HepG2 (cell line): Measurements from ENCODE around the gene S100A6. TPM values are rescaled to one million over a fixed set of nuclear protein-coding genes. Genes with fewer than 3 reads are reported as not detected.

ENCODE experiments used
- ATAC-seq: fragments of 200-7000 bp; cut with Tn5 transposase; 3 replicates; pipeline ENCODE4 v1.9.1; 2020; ENCODE audit warnings: mild to moderate bottlenecking, moderate library complexity
- BruUV-seq: library from RNA; stranded (reverse); fragments of 400-500 nt; replicated peaks from 2 replicates; lab custom pipeline; 2021; lab: Mats Ljungman, UMichigan
- CTCF ChIA-PET: fragments of 300-600 bp; formaldehyde crosslinking; extraction: SDS; loops from one replicate; lab custom pipeline; 2021; ENCODE audit warnings: low total read pairs, inconsistent platforms, low intra/inter-chr PET ratio; lab: Yijun Ruan, JAX
- POLR2A ChIA-PET: fragments of 350-600 bp; sonication (Branson Sonifier 250); formaldehyde crosslinking; loops from one replicate; lab custom pipeline; 2020; ENCODE audit warnings: antibody characterized with exemption, inconsistent platforms; lab: Yijun Ruan, JAX
- DNase-seq: peaks from one replicate; pipeline ENCODE4 v3.0.0-alpha.2; 2015; ENCODE audit warnings: low spot score
- FAIRE-seq: peaks from 3 replicates; lab custom pipeline; 2011; peaks lifted over from hg19 to GRCh38; lab: Jason Lieb, UNC
- H2AFZ ChIP-seq: one replicate; pipeline ENCODE4 v1.6.1; 2011; ENCODE audit warnings: low read length, inconsistent platforms
- H3K27ac ChIP-seq: fragments of 300-600 bp; 3 replicates; pipeline ENCODE4 v1.8.0; 2011; ENCODE audit warnings: mixed run types, mild to moderate bottlenecking, mixed read lengths, low read length, inconsistent platforms; ENCODE audit not compliant: insufficient read depth; ENCODE audit errors: extremely low read length
- H3K27me3 ChIP-seq, 2 experiments: fragments of 200-600 bp in 1 of 2; 2 replicates in 1 of 2; 3 replicates in 1 of 2; pipeline versions ENCODE4 v1.6.0 to v1.8.0; 2011; ENCODE audit warnings: low read length in 2 of 2, mild to moderate bottlenecking in 2 of 2, moderate library complexity in 2 of 2, inconsistent platforms in 1 of 2; ENCODE audit not compliant: insufficient read depth in 2 of 2, control insufficient read depth in 1 of 2
- H3K36me3 ChIP-seq, 2 experiments: fragments of 200-600 bp in 1 of 2; replicated peaks in 1 of 2; 2 replicates in 1 of 2; 3 replicates in 1 of 2; pipeline versions ENCODE4 v1.5.1 to v1.8.0; 2011; ENCODE audit warnings: low read length in 2 of 2, inconsistent platforms in 1 of 2; ENCODE audit not compliant: insufficient read depth in 2 of 2, control insufficient read depth in 1 of 2
- H3K4me1 ChIP-seq: 2 replicates; pipeline ENCODE4 v1.5.1; 2012; ENCODE audit warnings: low read length, inconsistent platforms; ENCODE audit not compliant: insufficient read depth
- H3K4me2 ChIP-seq: 2 replicates; pipeline ENCODE4 v1.6.0; 2011; ENCODE audit warnings: low read depth, low read length, inconsistent platforms
- H3K4me3 ChIP-seq, 3 experiments: fragments of 200-600 bp in 1 of 3; sonication (generic), shearing (Covaris generic) in 1 of 3; replicated peaks in 1 of 3; 2 replicates each; pipeline ENCODE4 v1.5.1; 2011 to 2016; ENCODE audit warnings: low read length in 3 of 3, inconsistent platforms in 2 of 3, low read depth in 2 of 3, mild to moderate bottlenecking in 2 of 3, control low read depth in 1 of 3, mixed read lengths in 1 of 3; ENCODE audit not compliant: insufficient read depth in 1 of 3
- H3K79me2 ChIP-seq: one replicate; pipeline ENCODE4 v1.6.1; 2011; ENCODE audit warnings: low read length, inconsistent platforms; ENCODE audit not compliant: insufficient read depth
- H3K9ac ChIP-seq: 2 replicates; pipeline ENCODE4 v1.6.0; 2011; ENCODE audit warnings: mild to moderate bottlenecking, low read depth, low read length, inconsistent platforms; ENCODE audit not compliant: insufficient read depth
- H3K9me3 ChIP-seq: 2 replicates; pipeline ENCODE4 v1.5.1; 2012; ENCODE audit warnings: mild to moderate bottlenecking, low read length
- H4K20me1 ChIP-seq: 2 replicates; pipeline ENCODE4 v1.6.0; 2011; ENCODE audit warnings: inconsistent platforms, mild to moderate bottlenecking, low read length, moderate library complexity; ENCODE audit not compliant: insufficient read depth
- PLRG1 ChIP-seq: fragments of 450-650 bp; conservative IDR thresholded peaks from 2 replicates; pipeline ENCODE4 v1.6.1; 2016
- PTBP1 ChIP-seq: fragments of 200-400 bp; formaldehyde crosslinking; IDR thresholded peaks from 2 replicates; pipeline ENCODE4 v1.6.1; 2018; ENCODE audit warnings: low read length, low read depth; ENCODE audit not compliant: poor library complexity, severe bottlenecking
- SMARCC2 ChIP-seq: fragments of 450-650 bp; IDR thresholded peaks from 2 replicates; pipeline ENCODE4 v1.6.1; 2017; ENCODE audit warnings: antibody characterized with exemption, mild to moderate bottlenecking
- ZFY ChIP-seq: sonication (generic); formaldehyde crosslinking; IDR thresholded peaks from 2 replicates; pipeline ENCODE4 v1.4.0; 2020; ENCODE audit warnings: missing genetic modification reagents
- ZNF253 ChIP-seq: sonication (generic); formaldehyde crosslinking; IDR thresholded peaks from 2 replicates; pipeline ENCODE4 v1.8.0; 2022; ENCODE audit warnings: mild to moderate bottlenecking, missing genetic modification reagents, borderline replicate concordance
- ZNF33A ChIP-seq: sonication (generic); formaldehyde crosslinking; IDR thresholded peaks from 2 replicates; pipeline ENCODE4 v1.5.1; 2020; ENCODE audit warnings: missing genetic modification reagents, mild to moderate bottlenecking, moderate library complexity, borderline replicate concordance
- ZNF569 ChIP-seq: sonication (generic); formaldehyde crosslinking; IDR thresholded peaks from 2 replicates; pipeline ENCODE4 v1.5.0; 2020; ENCODE audit warnings: mild to moderate bottlenecking, missing genetic modification reagents, moderate library complexity, borderline replicate concordance
- ZNF629 ChIP-seq: sonication (generic); formaldehyde crosslinking; conservative IDR thresholded peaks from 2 replicates; pipeline ENCODE4 v1.5.0; 2020; ENCODE audit warnings: missing genetic modification reagents
- ZNF678 ChIP-seq: sonication (generic); formaldehyde crosslinking; IDR thresholded peaks from 2 replicates; pipeline ENCODE4 v1.4.0; 2020; ENCODE audit warnings: mild to moderate bottlenecking, missing genetic modification reagents
- ZNF713 ChIP-seq: sonication (generic); formaldehyde crosslinking; IDR thresholded peaks from 2 replicates; pipeline ENCODE4 v1.4.0; 2020; ENCODE audit warnings: mild to moderate bottlenecking, missing genetic modification reagents
- ZNF747 ChIP-seq: sonication (generic); formaldehyde crosslinking; IDR thresholded peaks from 2 replicates; pipeline ENCODE4 v1.8.1; 2023; ENCODE audit warnings: missing genetic modification reagents, mild to moderate bottlenecking, borderline replicate concordance
- WGBS: methylation state at CpG from one replicate; pipeline ENCODE4 v1.1.6; 2017; ENCODE audit warnings: low lambda C conversion rate; 5-methylcytosine and 5-hydroxymethylcytosine counted together
- in situ Hi-C: cut with HindIII; loops from 2 replicates; pipeline ENCODE4 v1.10.0; 2017; ENCODE audit warnings: low pct_unique_long_range_greater_than_20kb; ENCODE audit not compliant: extremely low pct_ligation_motif_present
- intact Hi-C: fragments of 100-400 bp; cut with micrococcal nuclease; formaldehyde crosslinking; loops from one replicate; pipeline ENCODE4 v1.10.0; 2022; ENCODE audit not compliant: unreplicated experiment
- polyA plus RNA-seq, 8 experiments: library from polyadenylated mRNA; depleted of rRNA in 3 of 8; stranded (reverse) in 7 of 8; unstranded in 1 of 8; fragments of >200 nt; fragmentation: Illumina TruSeq in 4 of 8; extraction: Trizol in 4 of 8; gene quantifications; 2 replicates each; pipeline versions ENCODE4 v1.2.1 to v1.2.3, GENCODE V29; 2011 to 2016; ENCODE audit warnings: low read depth in 4 of 8, missing spikeins in 1 of 8, mixed read lengths in 1 of 8; ENCODE audit not compliant: insufficient read depth in 1 of 8
- total RNA-seq, 5 experiments: library from RNA; depleted of rRNA; stranded (reverse); fragments of >200 nt; fragmentation: Illumina TruSeq; extraction: Trizol; gene quantifications; 2 replicates each; pipeline ENCODE4 v1.2.3, GENCODE V29; 2016; ENCODE audit warnings: low read depth in 1 of 5
- TF ChIP-seq, protein P1 (sequence below): sonication (generic); formaldehyde crosslinking; IDR thresholded peaks from 2 replicates; pipeline ENCODE4 v1.5.0; 2020; ENCODE audit warnings: missing genetic modification reagents, mild to moderate bottlenecking, borderline replicate concordance
- TF ChIP-seq, protein P2 (sequence below): sonication (generic); formaldehyde crosslinking; IDR thresholded peaks from 2 replicates; pipeline ENCODE4 v1.5.0; 2020; ENCODE audit warnings: mild to moderate bottlenecking, missing genetic modification reagents, borderline replicate concordance
- TF ChIP-seq, protein P3 (sequence below): sonication (generic); formaldehyde crosslinking; IDR thresholded peaks from 2 replicates; pipeline ENCODE4 v1.4.0; 2020; ENCODE audit warnings: mild to moderate bottlenecking, missing genetic modification reagents, borderline replicate concordance

S100A6 gene
- total and polyA plus RNA-seq, 2 of the 13 experiments (the other 11 are each of a cell fraction or from before 2014, with no cell fraction given) = 72.9 to 85.0 TPM

DNA sequence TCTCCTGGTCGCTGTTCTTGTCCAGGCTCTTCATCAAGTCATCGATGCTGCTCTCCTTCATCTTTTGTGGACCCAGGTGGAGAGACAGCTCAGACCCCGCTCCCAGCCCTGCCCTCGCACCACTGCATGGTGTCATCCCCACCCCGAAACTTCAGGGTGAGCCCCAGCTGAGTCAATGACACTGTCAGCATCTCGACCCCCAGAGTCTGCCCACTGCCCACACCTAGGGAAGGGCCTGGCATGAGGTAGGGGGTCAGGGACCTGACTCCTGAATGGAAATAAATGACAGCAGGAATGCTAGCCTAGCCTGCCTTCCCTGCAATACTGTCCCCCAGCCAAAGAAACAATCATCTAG, 1.6 kb upstream of the S100A6 start (continued):
- TF ChIP-seq, protein P1, sequence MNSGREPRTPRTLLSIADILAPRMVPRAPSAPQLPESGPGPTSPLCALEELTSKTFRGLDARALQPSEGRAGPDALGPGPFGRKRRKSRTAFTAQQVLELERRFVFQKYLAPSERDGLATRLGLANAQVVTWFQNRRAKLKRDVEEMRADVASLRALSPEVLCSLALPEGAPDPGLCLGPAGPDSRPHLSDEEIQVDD (CRISPR knock-in tag) = no peak
- TF ChIP-seq SMARCC2 (no peak), ZNF569 (CRISPR knock-in tag) (no peak), ZNF713 (CRISPR knock-in tag) (no peak), ZFY (CRISPR knock-in tag) (no peak), ZNF253 (CRISPR knock-in tag) (no peak), ZNF747 (CRISPR knock-in tag) (no peak), ZNF33A (no peak), PLRG1 (no peak), PTBP1 (no peak), ZNF678 (no peak)

DNA sequence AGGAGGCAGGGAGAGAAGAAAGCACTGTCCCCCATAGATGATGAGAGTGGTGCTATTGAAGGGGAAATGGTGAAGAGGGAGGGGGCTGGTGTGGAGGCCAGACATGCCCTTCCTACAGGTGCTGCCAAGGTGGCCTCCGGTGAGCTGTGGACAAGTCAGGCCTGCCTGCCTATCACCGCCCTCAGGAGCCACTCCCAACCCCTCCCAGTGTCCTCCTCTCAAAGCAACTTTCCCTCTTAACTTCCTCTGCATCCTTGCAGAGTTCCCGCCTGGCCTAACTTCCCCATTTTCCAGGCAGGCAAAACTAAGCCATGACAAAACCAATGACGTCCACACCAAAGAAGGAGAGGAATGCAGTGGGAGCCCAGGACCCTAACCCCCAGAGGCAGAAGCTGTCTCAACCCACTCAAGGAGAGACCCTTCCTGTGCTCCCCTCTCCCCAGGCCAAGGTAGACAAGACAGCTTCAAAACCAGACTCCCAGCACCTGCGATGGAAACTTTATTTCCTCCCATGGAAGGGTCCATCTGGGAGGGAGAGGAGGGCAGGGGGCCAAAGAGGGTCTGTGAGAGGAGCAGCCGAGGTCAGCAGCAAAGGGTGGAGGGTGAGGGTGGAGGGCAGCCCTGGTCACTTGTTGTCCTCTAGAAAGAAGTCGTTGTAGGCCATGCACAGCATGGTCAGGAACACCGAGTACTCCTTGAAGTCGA, 1.0 kb upstream of the S100A6 start:
- peaks cover 90% of the 10 kb centered on the region for H3K4me1 ChIP-seq
- POLR2A ChIA-PET = interaction anchor here (1.6 to 6.6 kb wide), 4 partner anchors 8 to 29 kb away, joined by 5 to 49 read pairs (median 16); partner anchors contain the start of genes S100A2 and S100A4
- H3K27ac ChIP-seq = no peak overlapping the region
- H4K20me1 ChIP-seq = no peaks in the 10 kb centered on the region
- no peaks in the 10 kb centered on the region for H3K36me3 ChIP-seq
- peak overlapping the region; percentile 69 for H3K4me2 ChIP-seq
- ATAC-seq = no peak
- TF ChIP-seq, protein P2, sequence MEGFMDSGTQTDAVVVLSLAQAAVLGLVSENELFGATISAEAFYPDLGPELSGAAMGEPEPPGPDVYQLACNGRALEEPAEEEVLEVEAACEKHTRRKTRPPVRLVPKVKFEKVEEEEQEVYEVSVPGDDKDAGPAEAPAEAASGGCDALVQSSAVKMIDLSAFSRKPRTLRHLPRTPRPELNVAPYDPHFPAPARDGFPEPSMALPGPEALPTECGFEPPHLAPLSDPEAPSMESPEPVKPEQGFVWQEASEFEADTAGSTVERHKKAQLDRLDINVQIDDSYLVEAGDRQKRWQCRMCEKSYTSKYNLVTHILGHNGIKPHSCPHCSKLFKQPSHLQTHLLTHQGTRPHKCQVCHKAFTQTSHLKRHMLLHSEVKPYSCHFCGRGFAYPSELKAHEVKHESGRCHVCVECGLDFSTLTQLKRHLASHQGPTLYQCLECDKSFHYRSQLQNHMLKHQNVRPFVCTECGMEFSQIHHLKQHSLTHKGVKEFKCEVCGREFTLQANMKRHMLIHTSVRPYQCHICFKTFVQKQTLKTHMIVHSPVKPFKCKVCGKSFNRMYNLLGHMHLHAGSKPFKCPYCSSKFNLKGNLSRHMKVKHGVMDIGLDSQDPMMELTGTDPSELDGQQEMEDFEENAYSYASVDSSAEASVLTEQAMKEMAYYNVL (CRISPR knock-in tag) = no peak
- TF ChIP-seq ZNF629 (CRISPR knock-in tag) = 0 out of 2 replicates have a peak, but pooled peaks have one; percentile 8
- TF ChIP-seq, protein P3, sequence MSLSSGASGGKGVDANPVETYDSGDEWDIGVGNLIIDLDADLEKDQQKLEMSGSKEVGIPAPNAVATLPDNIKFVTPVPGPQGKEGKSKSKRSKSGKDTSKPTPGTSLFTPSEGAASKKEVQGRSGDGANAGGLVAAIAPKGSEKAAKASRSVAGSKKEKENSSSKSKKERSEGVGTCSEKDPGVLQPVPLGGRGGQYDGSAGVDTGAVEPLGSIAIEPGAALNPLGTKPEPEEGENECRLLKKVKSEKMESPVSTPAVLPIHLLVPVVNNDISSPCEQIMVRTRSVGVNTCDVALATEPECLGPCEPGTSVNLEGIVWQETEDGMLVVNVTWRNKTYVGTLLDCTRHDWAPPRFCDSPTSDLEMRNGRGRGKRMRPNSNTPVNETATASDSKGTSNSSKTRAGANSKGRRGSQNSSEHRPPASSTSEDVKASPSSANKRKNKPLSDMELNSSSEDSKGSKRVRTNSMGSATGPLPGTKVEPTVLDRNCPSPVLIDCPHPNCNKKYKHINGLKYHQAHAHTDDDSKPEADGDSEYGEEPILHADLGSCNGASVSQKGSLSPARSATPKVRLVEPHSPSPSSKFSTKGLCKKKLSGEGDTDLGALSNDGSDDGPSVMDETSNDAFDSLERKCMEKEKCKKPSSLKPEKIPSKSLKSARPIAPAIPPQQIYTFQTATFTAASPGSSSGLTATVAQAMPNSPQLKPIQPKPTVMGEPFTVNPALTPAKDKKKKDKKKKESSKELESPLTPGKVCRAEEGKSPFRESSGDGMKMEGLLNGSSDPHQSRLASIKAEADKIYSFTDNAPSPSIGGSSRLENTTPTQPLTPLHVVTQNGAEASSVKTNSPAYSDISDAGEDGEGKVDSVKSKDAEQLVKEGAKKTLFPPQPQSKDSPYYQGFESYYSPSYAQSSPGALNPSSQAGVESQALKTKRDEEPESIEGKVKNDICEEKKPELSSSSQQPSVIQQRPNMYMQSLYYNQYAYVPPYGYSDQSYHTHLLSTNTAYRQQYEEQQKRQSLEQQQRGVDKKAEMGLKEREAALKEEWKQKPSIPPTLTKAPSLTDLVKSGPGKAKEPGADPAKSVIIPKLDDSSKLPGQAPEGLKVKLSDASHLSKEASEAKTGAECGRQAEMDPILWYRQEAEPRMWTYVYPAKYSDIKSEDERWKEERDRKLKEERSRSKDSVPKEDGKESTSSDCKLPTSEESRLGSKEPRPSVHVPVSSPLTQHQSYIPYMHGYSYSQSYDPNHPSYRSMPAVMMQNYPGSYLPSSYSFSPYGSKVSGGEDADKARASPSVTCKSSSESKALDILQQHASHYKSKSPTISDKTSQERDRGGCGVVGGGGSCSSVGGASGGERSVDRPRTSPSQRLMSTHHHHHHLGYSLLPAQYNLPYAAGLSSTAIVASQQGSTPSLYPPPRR (CRISPR knock-in tag) = no peak
- H3K9me3 ChIP-seq = no peaks in the 10 kb centered on the region
- no peak overlapping the region for H2AFZ ChIP-seq
- H3K4me3 ChIP-seq = peak overlapping the region in 1 of 3 experiments; percentile 65; a peak in 3 of 6 replicates
- no peak overlapping the region for H3K9ac ChIP-seq
- CTCF ChIA-PET = no interaction called here
- no peaks in the 10 kb centered on the region for H3K79me2 ChIP-seq
- intact Hi-C loops = no loop called here
- in situ Hi-C loops = no loop called here
- BruUV-seq = no TSS peak
- FAIRE-seq = no peak
- H3K27me3 ChIP-seq = peaks cover 0 to 10% of the 10 kb centered on the region in 2 experiments; a peak in 2 of 5 replicates
- WGBS = 60% methylated on average over 9 of the region's 9 CpGs
- no peak for DNase-seq
